Ovary (tissue), 9 donors: Measurements from ENCODE around the gene ABTB2. TPM values are rescaled to one million over a fixed set of nuclear protein-coding genes. Genes with fewer than 3 reads are reported as not detected.

Experiments used
- DNase-seq, 5 donors: peaks; one replicate each; pipeline ENCODE4 v3.0.0-alpha.2; 2019 to 2020
- H3K27ac ChIP-seq, 2 donors: fragments of 200-600 bp; one replicate each; pipeline versions ENCODE4 v1.5.1 to v1.8.0; 2019 to 2022
- H3K27me3 ChIP-seq: fragments of 200-600 bp; one replicate; pipeline ENCODE4 v1.8.0; 2022
- H3K36me3 ChIP-seq: fragments of 200-600 bp; sonication (generic); one replicate; pipeline ENCODE4 v1.5.1; 2019
- H3K4me1 ChIP-seq: one replicate; pipeline ENCODE4 v1.8.1; 2013; ENCODE audit warnings: mild to moderate bottlenecking, moderate library complexity; ENCODE audit not compliant: insufficient read depth
- H3K4me3 ChIP-seq: fragments of 200-600 bp; sonication (generic); one replicate; pipeline ENCODE4 v1.5.1; 2017
- H3K9me3 ChIP-seq, 2 donors: fragments of 200-600 bp in 1 of 2; sonication (generic) in 1 of 2; one replicate each; pipeline versions ENCODE4 v1.5.1 to v1.8.1; 2013 to 2019; ENCODE audit warnings: mild to moderate bottlenecking in 1 of 2, moderate library complexity in 1 of 2
- CTCF ChIP-seq, 3 donors: fragments of 450-650 bp in 2 of 3; fragments of 200-600 bp in 1 of 3; IDR thresholded peaks; one replicate each; pipeline versions ENCODE4 v1.5.1 to v1.8.0; 2016 to 2022; ENCODE audit warnings: antibody characterized with exemption in 3 of 3, mild to moderate bottlenecking in 1 of 3
- EP300 ChIP-seq: sonication (generic); formaldehyde crosslinking; IDR thresholded peaks from one replicate; pipeline ENCODE4 v1.6.1; 2017; ENCODE audit warnings: antibody characterized with exemption
- POLR2A ChIP-seq: fragments of 450-650 bp; IDR thresholded peaks from one replicate; pipeline ENCODE4 v1.6.1; 2017; ENCODE audit warnings: antibody characterized with exemption, mild to moderate bottlenecking, moderate library complexity
- WGBS, 3 donors: extraction: QIAGEN DNeasy Blood & Tissue Kit in 1 of 3; methylation state at CpG; one replicate each; pipeline versions ENCODE4 v1.1.5 to v1.1.7; 2013 to 2017; 5-methylcytosine and 5-hydroxymethylcytosine counted together
- intact Hi-C, 4 donors: fragments of 100-400 bp; cut with DNase I; formaldehyde crosslinking; loops; one replicate each; pipeline versions ENCODE4 v1.11.0 to v1.15.1; 2022 to 2023
- polyA plus RNA-seq, 2 donors: library from polyadenylated mRNA; stranded (reverse); fragments of 200-250 nt in 1 of 2; fragments of 350-450 nt in 1 of 2; fragmentation: Illumina TruSeq in 1 of 2; extraction: RNeasy Lipid Tissue Mini Kit (QIAGEN cat#74804) in 1 of 2; gene quantifications; one replicate each; pipeline ENCODE4 v1.2.3, GENCODE V29; 2013 to 2014
- total RNA-seq, 7 donors: library from RNA; depleted of rRNA in 2 of 7; stranded (reverse); fragments of >200 nt in 2 of 7; fragmentation: NEBNext Ultra II Directional in 3 of 7; extraction: Animal tissue kit (Norgen Biotek cat#: 25700) in 3 of 7; gene quantifications; one replicate each; pipeline versions ENCODE4 v1.1.0 to v1.2.4, GENCODE V29; 2016 to 2023
- donor health status: DM: no; HTN: no; CAD: no; lungs with moderate emphysema.
- donor health status: DM: no; HTN: no; CAD: no.
- donor health status: Bipolar disorder and iron deficiency.
- donor health status: DM: yes; HTN: yes; CAD: no.
- donor health status: DM: no; HTN: no; CAD: no.
- donor health status: DM: yes; HTN: yes; CAD: no.

The ABTB2 gene
- total and polyA plus RNA-seq, 9 donors, result 1.2 to 7.2 (median 2.6) TPM

- no peaks in the 10 kb centered on the region for H3K9me3 ChIP-seq
- TF ChIP-seq EP300 (no peak), POLR2A (no peak), CTCF (IDR thresholded peaks at IDR 0.05) (no peak)
- no peaks in the 10 kb centered on the region for H3K27me3 ChIP-seq
- 68 to 70% (median 68%) methylated on average over 8 of the region's 8 CpGs for WGBS, 3 donors
- peak overlapping the region in 1 of 2 donors; percentile 24 for H3K27ac ChIP-seq
- H3K36me3 ChIP-seq, result no peaks in the 10 kb centered on the region
- no peak for DNase-seq
- no peak overlapping the region for H3K4me3 ChIP-seq
- intact Hi-C loops, result no loop called here
- H3K4me1 ChIP-seq, result peaks cover 3% of the 10 kb centered on the region
Observed at GRCh38 chr11:34243600-34244464, 114.0 kb downstream of the ABTB2 start.

- intact Hi-C loops, result no loop called here
- no peaks in the 10 kb centered on the region for H3K27me3 ChIP-seq
- TF ChIP-seq CTCF (IDR thresholded peaks at IDR 0.05), result no peak
- no peak for TF ChIP-seq EP300
- no peak for TF ChIP-seq POLR2A
Observed at GRCh38 chr11:34242037-34242625, 115.7 kb downstream of the ABTB2 start.

GRCh38 chr11:34240150-34240494 is 117.7 kb downstream of the ABTB2 start:
- TF ChIP-seq EP300 (no peak), CTCF (IDR thresholded peaks at IDR 0.05) (no peak), POLR2A (no peak)
- Histone ChIP-seq H3K4me1 (peaks cover 3% of the 10 kb centered on the region), H3K36me3 (no peaks in the 10 kb centered on the region), H3K9me3 (no peaks in the 10 kb centered on the region), H3K27me3 (no peaks in the 10 kb centered on the region), H3K4me3 (no peak overlapping the region), H3K27ac (no peak overlapping the region)
- DNase-seq, result no peak
- intact Hi-C loops, result no loop called here
- WGBS, 3 donors, result 81 to 86% (median 85%) methylated on average over 8 of the region's 8 CpGs

More at GRCh38 chr11:34242037-34242625, 115.7 kb downstream of the ABTB2 start:
- WGBS, 3 donors, result 83 to 95% (median 92%) methylated on average over 11 of the region's 11 CpGs
- DNase-seq, result no peak
- Histone ChIP-seq H3K9me3 (no peaks in the 10 kb centered on the region), H3K27ac (no peak overlapping the region), H3K4me3 (no peak overlapping the region), H3K36me3 (no peaks in the 10 kb centered on the region), H3K4me1 (peaks cover 3% of the 10 kb centered on the region)

GRCh38 chr11:34239465-34240149 is 118.2 kb downstream of the ABTB2 start:
- H3K27ac ChIP-seq, result no peak overlapping the region
- H3K4me3 ChIP-seq, result no peak overlapping the region
- H3K36me3 ChIP-seq, result no peaks in the 10 kb centered on the region
- DNase-seq, result no peak
- no peaks in the 10 kb centered on the region for H3K9me3 ChIP-seq
- H3K4me1 ChIP-seq, result peaks cover 3% of the 10 kb centered on the region
- intact Hi-C loops, result no loop called here
- no peak for TF ChIP-seq EP300
- no peak for TF ChIP-seq POLR2A
- TF ChIP-seq CTCF (IDR thresholded peaks at IDR 0.05), result no peak
- no peaks in the 10 kb centered on the region for H3K27me3 ChIP-seq
- WGBS, 3 donors, result 92 to 94% (median 92%) methylated on average over 5 of the region's 5 CpGs
